Stimulated activated CD8-positive, alpha-beta memory T cell treated with anti-CD3 and anti-CD28 coated beads, Interleukin-7, amount 100 ng/mL, for 4 hours (primary cell): ENCODE measurements around the gene DEFB128.
"Not testable (repeated sequence)": the region's sequence is repeated elsewhere in the genome, so short reads cannot be mapped to it uniquely, and the experiment has no call there.

Experiments used
- DNase-seq, 2 donors: peaks; one replicate each; pipeline ENCODE4 v3.0.0-alpha.2; 2020; ENCODE audit warnings: low read depth in 2 of 2

DEFB128 gene

GRCh38 chr20:189611-190010, at the start of gene DEFB128:
TSS of gene DEFB128 (minus strand) at chr20:189711. CDS start at chr20:189623, 88 bp downstream.
- no peak for DNase-seq

DNA sequence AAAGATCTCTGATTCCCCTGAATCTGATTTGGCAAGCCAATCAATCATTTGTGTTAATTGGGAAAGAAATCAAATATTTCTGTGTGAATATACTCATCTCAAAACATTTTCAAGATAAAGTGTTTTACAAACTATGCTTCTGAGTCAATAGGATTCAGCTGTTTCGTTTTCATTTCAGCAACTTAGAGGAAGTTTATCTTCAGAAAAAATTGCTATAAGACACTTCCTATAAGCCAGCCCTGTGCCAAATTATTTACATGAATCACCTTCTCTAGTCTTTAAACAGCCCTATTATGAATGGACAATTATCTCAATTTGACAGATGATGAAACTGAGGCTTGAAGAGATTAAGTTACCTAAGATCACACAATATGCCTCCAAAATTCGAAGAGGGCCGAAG, 48.4 kb upstream of the DEFB128 start:
- DNase-seq = no peak

GRCh38 chr20:237489-237888, 48.0 kb upstream of the DEFB128 start:
- DNase-seq = no peak

- DNase-seq = no peak
These were observed 46.4 kb upstream of the DEFB128 start for GRCh38 chr20:235891-236290.

DNA sequence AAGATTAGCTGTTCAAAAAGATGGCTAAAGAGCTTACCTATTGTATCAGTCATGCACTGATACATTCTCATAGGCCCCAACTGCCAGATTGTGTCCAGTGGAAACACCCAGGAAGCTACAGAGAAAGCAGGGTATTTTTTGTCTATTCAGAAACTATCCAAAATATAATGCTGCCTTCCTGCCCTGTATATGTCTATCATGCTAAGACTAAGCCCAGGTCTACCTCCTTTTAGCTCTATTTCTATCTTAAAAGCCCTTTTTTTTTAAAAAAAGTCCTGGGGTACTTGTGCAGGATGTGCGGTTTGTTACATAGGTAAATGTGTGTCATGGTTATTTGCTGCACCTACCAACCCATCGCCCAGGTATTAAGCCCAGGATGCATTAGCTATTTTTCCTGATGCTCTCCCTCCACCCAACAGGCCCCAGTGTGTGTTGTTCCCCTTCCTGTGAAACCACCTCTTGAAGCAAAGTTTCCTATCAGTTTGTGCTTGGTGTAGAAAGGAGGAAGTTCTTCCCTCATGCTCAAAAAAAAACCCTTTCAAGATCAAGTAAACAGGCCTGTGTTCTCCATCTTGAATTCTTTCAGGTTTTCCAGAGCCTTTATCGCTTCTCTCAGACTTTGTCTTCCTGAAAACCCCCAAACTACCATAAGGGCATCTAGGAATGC, 38.1 kb upstream of the DEFB128 start:
- DNase-seq = no peak

GRCh38 chr20:226958-227357, 37.4 kb upstream of the DEFB128 start, which contains the start of gene DEFB129:
TSS of gene DEFB129 (plus strand) at chr20:227258. CDS start at chr20:227289, 31 bp downstream.
- no peak for DNase-seq

DNA sequence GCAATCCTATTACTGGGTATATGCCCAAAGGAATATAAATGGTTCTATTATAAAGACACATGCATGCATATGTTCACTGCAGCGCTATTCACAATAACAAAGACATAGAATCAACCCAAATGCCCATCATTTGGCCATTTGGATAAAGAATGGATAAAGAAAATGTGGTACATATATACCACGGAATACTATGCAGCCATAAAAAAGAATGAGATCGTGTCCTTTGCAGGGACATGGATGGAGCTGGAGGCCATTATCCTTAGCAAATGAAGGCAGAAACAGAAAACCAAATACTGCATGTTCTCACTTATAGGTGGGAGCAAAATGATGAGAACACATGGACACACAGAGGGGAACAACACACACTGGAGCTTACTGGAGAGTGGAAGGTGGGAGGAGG, 36.4 kb upstream of the DEFB128 start:
- DNase-seq = not testable (repeated sequence)

DNA sequence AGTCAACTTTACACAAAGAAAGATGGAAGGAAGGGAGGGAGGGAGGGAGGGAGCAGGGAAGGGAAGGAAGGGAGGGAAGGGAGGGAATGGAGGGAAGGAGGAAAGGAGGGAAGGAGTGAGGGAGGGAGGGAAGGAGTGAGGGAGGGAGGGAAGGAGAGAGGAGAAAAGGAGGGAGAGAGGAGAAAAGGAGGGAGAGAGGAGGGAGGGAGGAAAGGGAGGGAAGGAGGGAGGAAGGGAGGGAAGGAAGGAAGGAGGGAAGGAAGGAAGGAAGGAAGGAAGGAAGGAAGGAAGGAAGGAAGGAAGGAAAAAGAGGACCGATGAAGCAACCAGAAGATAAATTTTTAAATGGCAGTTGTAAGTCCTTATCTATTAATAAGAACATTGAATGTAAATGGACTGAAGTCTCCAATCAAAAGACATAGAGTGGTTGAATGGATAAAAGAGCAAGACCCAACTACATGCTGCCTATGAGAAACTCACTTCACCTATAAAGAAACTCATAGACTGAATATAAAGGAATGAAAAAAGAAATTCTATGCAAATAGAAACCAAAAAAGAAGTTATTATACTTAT, 31.8 kb upstream of the DEFB128 start:
- DNase-seq = no peak

- no peak for DNase-seq
These were observed 30.0 kb upstream of the DEFB128 start for GRCh38 chr20:219290-220115.

- no peak for DNase-seq
These were observed 27.8 kb upstream of the DEFB128 start for GRCh38 chr20:217266-217665.

DNA sequence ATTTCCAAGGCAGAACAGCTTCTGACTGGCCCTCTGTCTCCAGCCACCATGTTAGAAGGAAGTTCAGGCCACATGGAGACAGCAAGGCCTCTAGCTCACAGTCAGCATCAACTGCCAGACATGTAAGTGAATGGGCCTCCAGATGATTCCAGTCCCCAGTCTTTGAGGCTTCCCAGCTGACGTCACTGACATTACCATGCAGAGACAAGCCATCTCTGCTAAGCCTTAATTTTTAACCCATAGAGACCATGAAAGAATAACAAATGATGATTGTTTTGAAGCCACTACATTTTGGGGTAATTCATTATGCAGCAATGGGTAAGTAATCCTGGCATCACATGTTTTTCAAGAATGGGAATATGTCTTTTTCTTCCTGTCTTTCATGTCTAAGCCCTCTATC, 26.3 kb upstream of the DEFB128 start:
- no peak for DNase-seq

GRCh38 chr20:214383-214782, 24.9 kb upstream of the DEFB128 start:
- no peak for DNase-seq

DNA sequence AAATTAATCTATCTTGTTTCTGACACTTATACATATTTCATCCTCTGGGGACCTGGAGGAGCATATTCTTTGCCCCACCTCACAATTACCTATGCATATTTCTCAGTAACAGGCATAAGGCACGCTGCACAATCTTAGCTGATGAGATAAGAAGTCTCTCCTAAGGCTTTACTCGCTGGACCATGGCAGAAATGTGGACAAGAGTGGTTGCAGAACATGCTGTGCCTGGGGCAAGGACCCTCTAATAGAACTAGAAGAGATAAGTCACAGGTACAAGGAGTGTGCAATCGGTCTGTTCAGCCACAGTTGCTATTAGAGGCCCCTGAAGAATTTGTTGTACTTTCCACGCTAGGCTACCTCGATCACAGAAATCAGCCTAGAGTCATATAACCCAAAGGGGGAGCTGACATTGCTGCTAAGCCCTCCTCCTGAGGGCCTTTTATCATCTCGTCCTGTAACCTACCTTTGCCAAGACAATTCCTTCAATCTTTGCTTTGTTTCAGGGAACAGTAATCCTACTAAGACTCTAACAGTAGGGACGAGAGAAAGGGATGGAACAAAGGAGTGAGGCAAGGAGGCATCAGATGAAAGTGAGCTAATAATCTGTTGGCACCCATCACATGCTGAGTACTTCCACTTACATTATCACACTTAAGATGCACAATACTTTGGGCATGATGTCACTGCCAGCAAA, 21.4 kb upstream of the DEFB128 start:
- DNase-seq = no peak

GRCh38 chr20:208942-209566, 19.5 kb upstream of the DEFB128 start:
- DNase-seq = no peak

DNA sequence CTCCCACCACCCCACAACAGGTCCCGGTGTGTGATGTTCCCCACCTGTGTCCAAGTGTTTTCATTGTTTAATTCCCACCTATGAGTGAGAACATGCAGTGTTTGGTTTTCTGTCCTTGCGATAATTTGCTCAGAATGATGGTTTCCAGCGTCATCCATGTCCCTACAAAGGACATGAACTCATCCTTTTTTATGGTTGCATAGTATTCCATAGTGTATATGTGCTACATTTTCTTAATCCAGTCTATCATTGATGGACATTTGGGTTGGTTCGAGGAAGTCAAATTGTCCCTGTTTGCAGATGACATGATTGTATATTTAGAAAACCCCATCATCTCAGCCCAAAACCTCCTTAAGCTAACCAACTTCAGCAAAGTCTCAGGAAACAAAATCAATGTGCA, 14.1 kb upstream of the DEFB128 start:
- DNase-seq = not testable (repeated sequence)

DNA sequence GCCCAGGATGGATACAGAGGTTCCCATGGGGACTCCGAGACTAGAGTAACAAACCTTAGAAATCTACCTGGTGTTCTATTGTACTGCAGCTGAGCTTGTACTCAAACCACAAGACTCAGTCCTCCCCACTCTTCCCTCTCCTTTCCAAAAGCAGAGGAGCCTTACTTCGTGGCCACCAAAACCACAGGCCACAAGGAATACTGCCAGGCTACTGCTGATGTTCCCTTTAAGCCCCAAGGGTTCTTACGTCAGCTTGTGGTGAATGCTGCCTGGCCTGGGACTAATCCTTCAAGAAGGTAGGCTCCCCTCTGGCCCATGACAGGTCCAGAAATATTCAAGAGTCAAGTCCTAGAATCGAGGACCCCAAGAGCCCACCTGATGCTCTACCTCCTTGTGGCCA, 10.5 kb upstream of the DEFB128 start:
- no peak for DNase-seq

DNA sequence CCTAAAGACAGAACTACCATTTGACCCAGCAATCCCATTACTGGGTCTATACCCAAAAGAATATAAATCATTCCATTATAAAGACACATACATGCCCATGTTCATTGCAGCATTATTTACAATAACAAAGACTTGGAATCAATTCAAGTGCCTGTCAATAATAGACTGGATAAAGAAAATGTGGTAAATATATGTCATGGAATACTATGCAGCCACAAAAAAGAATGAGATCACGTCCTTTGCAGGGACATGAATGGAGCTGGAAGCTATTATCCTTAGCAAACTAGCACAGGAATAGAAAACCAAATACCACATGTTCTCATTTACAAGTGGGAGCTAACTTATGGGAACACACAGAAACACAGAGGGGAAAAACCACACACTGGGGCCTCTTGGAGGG, 8.7 kb upstream of the DEFB128 start:
- DNase-seq = no peak

DNA sequence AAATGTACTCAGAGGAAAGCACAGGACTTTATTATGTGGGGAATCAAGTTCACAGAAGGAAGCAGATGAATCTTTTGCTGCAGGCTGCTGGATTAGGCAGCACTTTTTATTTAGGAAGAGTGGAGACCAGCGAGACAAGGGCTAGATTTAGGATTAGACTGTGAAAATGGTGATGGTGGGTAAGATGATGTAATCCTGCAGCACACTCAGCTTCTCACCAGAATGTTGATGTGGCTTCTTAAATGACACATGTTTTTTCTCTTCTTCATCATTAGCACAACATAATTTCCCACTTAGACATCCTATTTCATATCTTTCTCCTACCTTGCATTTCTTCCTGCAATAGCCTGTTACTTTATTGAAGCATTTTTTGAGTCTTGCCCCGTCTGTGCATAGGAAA, 1.8 kb downstream of the DEFB128 start:
- DNase-seq = no peak

DNA sequence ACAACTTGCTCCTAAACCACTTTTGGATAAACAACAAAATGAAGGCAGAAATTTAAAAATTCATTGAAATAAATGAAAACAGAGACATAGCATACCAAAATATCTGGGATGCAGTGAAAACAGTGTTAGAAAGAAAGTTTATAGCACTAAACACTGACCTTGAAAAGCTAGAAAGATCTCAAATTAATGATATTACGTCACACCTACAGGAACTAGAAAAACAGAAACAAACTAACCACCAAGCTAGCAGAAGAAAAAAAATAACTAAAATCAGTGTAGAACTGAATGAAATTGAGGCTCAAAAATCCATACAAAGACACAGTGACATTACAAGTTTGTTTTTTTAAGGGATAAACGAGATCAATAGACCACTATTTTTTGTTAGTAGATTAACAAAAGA, 5.2 kb downstream of the DEFB128 start:
- no peak for DNase-seq

DNA sequence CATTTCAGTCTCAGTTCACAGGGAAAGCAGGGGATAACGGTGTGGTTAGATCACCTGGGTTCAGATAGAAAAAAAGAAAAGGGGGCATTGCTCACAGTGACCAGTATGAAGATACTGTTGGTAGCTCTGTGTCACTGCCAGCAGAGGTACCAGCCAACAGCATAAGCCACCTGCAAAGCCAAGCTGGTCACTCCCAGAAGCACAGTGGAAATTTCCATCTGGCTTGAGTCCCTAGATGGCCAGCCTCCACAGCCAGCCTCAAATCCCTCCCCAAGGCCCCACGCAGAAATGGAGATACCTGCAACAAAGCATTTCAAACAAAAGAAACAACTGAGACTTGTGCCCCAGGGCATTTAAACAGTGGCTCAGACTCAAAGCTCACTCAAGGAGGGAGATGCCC, 20.6 kb downstream of the DEFB128 start:
- DNase-seq = no peak

DNA sequence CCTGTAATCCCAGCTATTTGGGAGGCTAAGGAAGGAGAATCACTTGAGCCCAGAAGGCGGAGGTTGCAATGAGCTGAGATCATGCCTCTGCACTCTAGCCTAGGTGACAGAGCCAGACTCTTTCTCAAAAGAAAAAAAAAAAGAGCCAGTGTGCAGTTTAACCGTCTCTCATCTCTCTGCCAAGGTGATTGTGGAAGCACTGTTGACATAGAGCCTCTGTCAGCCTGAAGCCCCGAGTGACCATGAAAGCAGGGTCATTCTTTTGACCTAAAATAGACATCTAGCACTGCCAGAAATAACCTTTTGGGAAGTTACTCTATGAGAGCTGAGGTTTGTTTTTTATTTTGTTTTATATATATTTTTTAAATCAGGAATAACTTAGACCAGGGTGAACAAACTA, 24.9 kb downstream of the DEFB128 start:
- DNase-seq = no peak

DNA sequence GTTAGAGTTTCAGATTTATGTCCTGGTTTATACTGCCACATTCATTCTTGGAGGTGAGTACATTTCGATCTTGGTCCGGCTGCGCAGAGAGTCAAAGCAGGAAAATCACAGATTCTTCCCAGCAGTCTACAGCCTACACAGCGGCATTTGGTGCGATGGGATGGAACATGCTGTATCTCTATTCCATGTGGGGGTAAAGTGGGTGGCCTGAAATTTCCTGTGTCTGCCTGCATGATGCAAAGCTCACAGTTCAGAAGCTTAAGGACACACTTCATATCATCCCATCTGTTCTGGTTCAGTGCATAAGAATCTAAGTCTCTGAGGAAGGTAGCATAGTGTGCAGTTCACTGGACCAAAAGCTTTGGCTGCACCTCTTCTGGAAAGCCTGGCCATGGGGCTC, 32.4 kb downstream of the DEFB128 start, which contains the start of gene DEFB127:
DEFB127 (plus strand) TSS at position 301 of the 400 bp plus-strand sequence; CDS start at position 392, 91 bp downstream.
- no peak for DNase-seq
